Limb (tissue), 2 donors: ENCODE data around the gene HLCS.

Experiments
- DNase-seq, 2 donors: peaks; one replicate each; pipeline ENCODE4 v3.0.0-alpha.2; 2016; ENCODE audit errors: extremely low spot score in 2 of 2

HLCS gene

DNA sequence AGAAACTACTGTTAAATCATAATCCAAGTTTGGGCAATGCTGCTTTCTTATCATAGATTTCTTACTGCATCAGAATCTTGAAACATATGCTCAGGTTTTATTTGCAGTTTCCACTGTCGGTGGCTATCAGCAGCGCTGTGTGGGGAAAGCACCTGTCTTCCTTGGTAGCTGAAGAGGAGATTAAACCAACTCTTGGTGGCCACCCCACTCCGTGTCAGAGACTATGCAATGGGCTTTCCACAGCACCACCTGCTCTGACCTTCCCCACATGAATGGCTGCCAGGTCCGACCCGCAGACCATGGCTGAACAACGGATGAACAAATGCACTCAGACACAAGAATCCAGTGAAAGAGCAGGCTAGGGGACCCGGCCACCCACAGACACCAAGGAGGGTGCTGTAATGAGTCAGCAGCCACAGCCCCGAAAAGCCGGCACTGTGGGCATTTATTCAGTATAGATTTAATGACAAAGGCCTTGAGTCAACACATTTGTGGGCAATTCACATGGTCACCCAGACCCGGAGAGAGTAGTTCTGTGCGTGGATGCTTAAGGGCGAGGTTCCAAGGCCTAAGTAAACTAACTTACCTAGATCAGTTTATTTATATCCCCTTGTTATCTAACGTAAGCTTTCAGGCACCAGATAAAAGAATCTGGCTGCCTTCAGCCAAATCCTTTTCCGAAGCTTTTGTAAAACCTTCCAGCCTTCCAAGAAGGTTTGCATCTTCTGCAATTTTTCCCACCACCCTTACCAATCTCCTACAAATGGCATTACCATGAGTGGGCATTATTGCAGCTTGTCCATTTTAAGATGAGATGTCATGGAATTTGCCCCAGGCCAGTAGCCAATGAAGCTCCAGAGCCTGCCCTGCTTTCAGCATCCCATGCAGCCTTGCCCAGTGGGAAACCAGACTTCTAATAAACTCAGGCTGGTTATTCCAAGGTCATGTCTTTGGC, 82.7 kb downstream of the HLCS start:
- DNase-seq = no peak

DNA sequence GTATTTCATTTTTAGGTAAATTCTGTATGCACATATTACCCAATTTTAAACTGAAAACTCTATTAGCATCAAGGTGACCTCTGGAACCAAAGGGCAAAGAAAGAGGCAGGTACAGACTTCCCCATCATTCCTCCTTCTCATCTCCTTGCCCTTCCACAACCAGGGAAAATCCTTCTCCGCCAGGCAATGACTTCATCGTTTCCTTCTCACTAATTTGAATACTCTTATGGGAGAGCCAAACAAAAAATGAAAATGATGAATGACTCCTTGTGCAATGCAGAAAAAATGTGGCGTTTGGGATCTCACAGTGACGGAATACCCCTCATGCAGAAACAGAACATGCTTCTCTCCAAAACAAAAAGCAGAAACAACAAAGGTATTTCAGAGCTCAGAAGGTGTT, 83.7 kb downstream of the HLCS start:
- DNase-seq = no peak

- no peak for DNase-seq
Observed at GRCh38 chr21:36881228-36881627, 85.2 kb downstream of the HLCS start.

DNA sequence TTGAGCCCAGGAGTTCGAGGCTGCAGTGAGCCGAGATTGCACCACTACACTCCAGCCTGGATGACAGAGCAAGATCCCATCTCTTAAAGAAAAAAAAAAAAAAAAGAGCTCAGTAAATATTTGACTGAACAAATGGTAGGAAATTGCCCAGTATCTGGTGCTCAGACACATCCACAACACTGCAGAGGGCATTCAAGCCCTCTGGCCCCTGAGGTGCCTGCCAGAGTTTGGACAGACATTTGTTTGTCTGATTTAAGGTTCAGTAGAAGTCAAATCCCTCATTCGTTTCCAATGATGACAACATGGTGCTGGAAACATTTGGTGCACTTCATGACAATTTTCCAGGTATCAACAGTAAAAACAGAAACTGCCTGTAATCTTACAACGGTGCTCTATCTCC, 86.6 kb downstream of the HLCS start:
- DNase-seq = no peak

DNA sequence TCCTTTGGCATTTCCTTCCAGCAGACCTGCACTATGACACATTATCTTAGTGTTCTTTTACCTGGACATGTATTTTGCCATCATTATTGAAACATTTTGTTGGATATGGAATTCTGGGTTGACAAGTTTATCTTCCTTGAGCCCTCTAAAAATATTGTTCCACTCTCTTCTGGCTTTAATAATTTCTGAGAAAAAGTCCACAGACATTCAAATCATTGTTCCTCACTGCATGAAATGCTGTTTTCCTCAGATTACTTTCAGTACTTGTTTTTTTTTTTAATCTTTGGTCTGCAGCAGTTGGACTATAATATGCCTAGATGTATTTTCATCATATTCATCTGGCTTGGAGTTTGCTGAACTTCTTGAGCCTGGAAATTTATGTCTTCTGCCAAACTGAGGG, 88.7 kb downstream of the HLCS start:
- no peak for DNase-seq

GRCh38 chr21:36874665-36875064, 91.8 kb downstream of the HLCS start:
- no peak for DNase-seq

DNA sequence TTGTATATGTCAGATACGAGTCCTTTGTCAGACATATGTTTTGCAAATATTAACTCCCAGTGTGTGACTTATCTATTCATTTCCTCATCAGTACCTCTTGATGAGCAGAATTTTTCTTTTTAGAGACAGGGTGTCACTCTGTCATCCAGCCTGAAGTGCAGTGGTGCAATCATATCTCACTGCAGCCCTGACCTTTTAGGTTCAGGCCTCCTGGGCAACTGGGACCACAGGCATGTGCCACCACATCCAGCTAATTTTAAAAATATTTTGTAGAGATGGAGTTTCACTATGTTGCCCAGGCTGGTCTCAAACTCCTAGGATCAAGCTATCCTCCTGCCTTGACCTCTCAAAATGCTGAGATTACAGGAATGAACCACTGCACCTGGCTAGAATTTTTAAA, 93.0 kb downstream of the HLCS start:
- no peak for DNase-seq

DNA sequence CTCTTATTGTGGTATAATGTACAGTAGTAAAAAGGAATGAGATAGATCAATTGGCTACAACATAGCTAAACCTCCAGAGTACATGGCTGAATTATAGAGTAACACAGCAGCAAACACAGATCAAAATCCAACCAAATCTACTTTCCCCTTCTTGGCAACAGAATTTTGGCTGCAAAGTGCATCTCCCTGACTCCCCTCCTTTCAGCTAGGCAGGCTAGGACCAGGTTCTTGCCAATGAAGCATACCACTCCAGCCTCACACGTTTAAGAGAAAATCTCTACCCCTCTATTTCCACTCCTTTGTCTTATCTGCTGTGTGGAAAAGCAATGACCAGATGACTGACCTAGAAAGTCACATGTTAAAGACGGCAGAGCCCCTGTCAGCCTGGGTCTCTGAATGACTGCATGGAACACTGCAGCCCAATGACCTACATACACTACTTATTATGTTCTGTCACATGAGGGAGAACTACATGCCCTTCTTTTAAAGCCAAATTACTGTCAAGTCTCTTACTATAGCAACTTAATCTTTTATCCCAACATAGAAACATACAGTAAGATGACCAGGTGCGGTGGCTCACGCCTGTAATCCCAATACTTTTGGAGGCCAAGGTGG, 99.1 kb downstream of the HLCS start:
- no peak for DNase-seq

GRCh38 chr21:36866419-36866818, 100.0 kb downstream of the HLCS start:
- DNase-seq = no peak

DNA sequence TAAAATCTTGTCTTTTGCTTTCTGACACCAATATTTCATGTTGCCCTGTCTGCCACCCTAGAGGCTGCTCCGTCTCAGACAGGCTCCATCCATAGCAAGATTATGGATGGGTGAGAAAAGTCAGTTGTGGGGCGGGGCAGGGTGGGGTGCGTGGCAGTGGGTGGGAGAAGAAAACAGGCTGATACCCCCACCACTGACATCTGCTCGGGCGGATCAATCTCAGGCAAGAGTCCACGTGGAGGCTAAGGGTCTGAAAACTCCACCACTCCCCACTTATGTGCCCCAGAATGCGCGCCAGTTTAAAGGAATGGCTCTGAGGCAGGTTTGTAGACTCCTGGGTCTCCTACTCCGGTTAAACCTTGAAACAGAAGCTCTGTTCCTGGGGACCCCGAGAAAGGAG, 101.5 kb downstream of the HLCS start:
- no peak for DNase-seq

- no peak for DNase-seq
Observed at GRCh38 chr21:36863260-36863659, 103.2 kb downstream of the HLCS start.

DNA sequence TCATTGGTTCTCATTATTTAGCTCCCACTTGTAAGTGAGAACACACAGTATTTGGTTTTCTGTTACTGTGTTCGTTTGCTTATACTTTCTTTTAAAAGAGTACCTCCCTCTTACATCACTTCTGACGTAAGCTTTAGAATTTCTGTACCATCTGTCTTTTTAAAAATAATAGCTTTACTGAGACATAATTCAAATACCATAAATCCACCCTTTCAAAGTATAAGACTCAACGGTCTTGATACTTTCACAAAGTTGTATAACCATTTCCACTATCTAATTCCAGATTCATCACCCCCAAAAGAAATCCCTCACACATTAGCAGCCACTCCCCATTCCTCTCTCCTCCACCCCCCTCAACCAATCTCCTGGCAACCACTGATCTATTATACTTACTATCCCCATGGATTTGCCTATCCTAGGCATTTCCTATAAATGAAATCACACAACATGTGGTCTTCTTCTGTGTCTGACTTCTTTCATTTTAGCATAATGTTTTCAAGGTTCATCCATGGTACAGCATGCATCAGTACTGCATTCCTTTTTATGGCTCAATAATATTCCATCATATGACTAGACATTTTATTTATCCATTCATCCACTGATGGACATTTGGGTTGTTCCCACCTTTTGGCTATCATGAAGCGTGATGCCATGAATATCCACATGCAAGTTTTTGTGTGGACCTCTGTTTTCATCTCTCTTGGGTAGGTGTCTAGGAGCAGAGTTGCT, 104.7 kb downstream of the HLCS start:
- no peak for DNase-seq

DNA sequence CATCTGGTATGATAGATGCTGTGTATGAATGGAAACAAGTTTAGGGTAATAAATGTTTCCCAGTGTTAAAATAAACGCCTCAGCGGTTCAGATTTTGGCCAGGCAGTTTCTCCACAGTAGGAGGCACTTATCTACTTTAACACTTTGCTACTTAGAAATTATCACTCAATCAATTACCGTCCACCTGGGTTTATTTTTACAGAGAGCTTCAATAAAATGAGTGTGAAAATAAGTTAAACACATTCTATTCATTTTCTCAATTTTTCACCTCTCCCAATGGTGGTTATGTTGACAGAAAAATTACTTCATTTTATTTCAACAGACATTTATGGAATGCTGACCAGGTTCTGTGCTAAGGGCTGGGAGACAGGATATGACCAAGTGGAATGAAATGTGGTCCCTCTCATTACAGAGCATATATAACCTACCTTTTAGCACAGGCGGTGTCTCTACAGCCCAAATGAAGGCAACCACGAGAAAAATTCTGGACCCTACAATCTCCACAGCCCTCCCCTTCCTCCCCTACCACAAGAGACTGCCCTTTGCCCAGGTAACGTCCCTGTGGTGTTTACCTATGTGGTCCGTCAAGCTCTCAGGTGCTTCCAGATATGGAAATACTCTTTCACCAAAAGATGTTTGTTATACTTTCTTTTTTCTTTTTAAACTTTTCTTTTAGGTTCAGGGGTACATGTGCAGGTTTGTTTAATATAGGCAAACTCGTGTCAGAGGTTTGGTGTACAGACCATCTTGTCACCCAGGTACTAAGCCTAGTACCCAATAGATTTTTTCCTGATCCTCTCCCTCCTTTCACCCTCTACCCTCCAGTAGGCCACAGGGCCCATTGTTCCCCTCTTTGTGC, 105.5 kb downstream of the HLCS start:
- no peak for DNase-seq

DNA sequence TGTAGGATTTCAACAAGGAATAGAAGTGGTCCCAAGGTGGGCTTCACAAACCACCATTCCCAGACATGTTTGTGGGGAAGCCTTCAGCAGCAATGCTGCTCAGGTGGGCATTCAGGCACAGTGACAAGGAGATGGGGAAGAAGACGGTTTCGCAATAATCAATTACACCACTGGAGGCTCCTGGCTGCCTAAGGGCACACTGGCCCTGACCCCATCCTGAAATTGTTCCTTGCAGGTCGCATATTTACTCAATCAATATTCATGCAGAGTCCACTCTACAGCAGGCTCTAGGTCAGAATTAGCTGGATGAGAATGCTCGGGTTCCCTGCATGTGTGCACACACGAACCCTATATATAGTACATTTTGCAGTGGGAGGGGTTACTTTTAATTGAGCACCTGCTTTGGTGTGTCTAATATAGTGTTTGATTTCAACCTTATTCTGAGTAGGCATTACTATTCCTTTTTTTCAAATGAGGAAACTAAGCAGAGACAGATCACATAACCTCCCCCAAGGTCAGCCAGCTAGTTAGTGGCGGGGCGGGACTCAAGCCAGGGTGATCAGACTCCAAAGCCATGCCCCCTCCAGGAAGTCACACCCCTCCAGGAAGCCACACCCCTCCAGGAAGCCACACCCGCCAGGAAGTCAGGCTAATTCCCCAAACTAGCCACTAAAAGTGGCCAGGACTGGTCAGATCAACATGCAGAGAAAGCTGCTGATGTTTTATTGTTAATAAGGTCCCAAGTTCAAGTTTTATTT, 106.5 kb downstream of the HLCS start:
- DNase-seq = no peak

GRCh38 chr21:36858320-36858957, 108.0 kb downstream of the HLCS start:
- no peak for DNase-seq

GRCh38 chr21:36856643-36857042, 109.8 kb downstream of the HLCS start:
- DNase-seq = no peak

DNA sequence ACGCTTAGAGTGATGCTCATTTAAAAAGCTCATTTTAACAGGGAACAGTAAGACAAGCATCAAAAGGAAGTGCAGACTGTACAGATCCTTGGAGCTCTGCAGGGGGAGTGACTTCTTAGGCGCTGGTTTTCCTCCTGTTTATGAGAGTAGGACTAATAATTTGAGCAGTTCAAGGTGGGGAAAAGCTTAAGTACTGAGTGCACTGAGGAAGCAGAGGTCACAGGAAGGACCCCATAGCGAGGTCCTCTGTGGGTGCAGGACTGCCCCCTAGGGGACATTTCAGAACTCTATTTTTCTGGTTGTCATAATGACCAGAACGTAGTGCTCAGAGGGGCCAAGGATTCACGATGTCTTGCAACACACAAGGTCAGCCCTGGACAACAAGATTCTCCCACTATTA, 112.1 kb downstream of the HLCS start:
- DNase-seq = no peak

- DNase-seq = no peak
Observed at GRCh38 chr21:36852864-36853263, 113.6 kb downstream of the HLCS start.

DNA sequence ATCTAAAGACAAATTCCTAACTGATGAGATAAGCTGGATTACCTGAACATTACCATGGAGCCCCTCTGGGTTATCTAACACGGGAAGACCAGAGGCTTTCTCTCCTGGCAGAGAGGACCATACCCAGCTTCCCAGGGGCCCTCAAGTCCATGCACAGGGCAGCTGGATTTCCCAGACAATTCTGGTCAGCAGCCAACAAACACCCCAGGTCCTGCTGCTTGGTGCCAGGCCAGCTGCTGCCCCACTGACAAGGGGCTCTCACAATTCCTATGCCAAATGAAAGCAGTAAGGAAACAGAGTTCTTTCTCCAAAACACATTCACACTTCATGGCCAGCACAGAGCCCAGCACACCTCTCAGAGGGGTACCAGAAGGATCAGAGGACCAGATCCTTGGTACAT, 114.2 kb downstream of the HLCS start:
- no peak for DNase-seq

DNA sequence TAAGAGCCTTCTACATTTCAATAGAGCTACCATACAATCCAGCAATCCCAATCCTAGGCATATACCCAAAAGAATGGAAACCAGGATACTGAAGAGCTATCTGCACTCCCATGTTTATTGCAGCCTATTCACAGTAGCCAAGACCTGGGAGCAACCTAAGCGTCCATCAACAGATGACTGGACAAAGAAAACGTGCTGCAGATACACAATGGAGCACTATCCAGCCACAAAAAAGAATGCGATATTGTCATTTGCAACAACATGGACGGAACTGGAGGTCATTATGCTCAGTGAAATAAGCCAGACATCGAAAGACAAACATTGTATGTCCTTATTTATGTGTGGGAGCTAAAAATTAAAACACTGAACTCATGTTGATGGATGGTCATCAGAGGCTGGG, 115.3 kb downstream of the HLCS start:
- DNase-seq = no peak
